Measurements from ENCODE around the gene MEX3A. TPM values are rescaled to one million over a fixed set of nuclear protein-coding genes. Genes with fewer than 3 reads are reported as not detected.

The MEX3A gene
- total RNA-seq, 1 experiment from 2014 or later = 79.1 TPM

GRCh38 chr1:156033011-156033410 lies 49.3 kb downstream of the MEX3A start:
- Mint-ChIP-seq H3K27ac (no peak overlapping the region), H3K9me3 (no peaks in the 10 kb centered on the region), H3K4me1 (no peaks in the 10 kb centered on the region), H3K36me3 (peaks cover 7% of the 10 kb centered on the region), H3K27me3 (ENCODE audit: low read depth) (no peaks in the 10 kb centered on the region), H3K4me3 (no peak overlapping the region)
- TF ChIP-seq IRF1 (CRISPR knock-in tag; IDR thresholded peaks at IDR 0.05) (no peak), FOXJ3 (CRISPR knock-in tag; IDR thresholded peaks at IDR 0.05; ENCODE audit: borderline replicate concordance) (no peak)
- ATAC-seq (no peak), DNase-seq (ENCODE audit: low spot score) (no peak)
- ChIA-PET CTCF (interaction anchor here (0.6 to 5.2 kb wide), 4 partner anchors 10 to 184 kb away, joined by 3 to 36 read pairs (median 3); no protein-coding TSS in a partner anchor), POLR2A (interaction anchor here (0.7 to 1.1 kb wide), 2 partner anchors 28 to 51 kb away, joined by 4 read pairs; partner anchors contain the start of gene RAB25)

- POLR2A ChIA-PET = interaction anchor here (1.7 kb wide), 1 partner anchor 14 kb away, joined by 4 read pairs; no protein-coding TSS in a partner anchor
- H3K4me1 Mint-ChIP-seq = peaks cover 5% of the 10 kb centered on the region
- CTCF ChIA-PET = interaction anchor here (1.0 to 1.5 kb wide), 21 partner anchors 11 to 123 kb away, joined by 3 to 74 read pairs (median 6); partner anchors contain the start of genes KHDC4 and RAB25
- H3K9me3 Mint-ChIP-seq = no peaks in the 10 kb centered on the region
- no peak overlapping the region for H3K27ac Mint-ChIP-seq
- TF ChIP-seq NFE2L1 (CRISPR knock-in tag; IDR thresholded peaks at IDR 0.05) (no peak), FOXK1 (CRISPR knock-in tag; IDR thresholded peaks at IDR 0.05) (no peak), MXD4 (CRISPR knock-in tag; IDR thresholded peaks at IDR 0.05; ENCODE audit: borderline replicate concordance) (no peak), E2F5 (CRISPR knock-in tag; IDR thresholded peaks at IDR 0.05) (no peak), ZNF138 (CRISPR knock-in tag; conservative IDR thresholded peaks at IDR 0.05) (no peak), ZNF671 (CRISPR knock-in tag; IDR thresholded peaks at IDR 0.05) (no peak), SMAD3 (CRISPR knock-in tag; IDR thresholded peaks at IDR 0.05; ENCODE audit: borderline replicate concordance) (no peak)
- no peak overlapping the region for H3K4me3 Mint-ChIP-seq
- H3K27me3 Mint-ChIP-seq (ENCODE audit: low read depth) = peaks cover 28% of the 10 kb centered on the region
- DNase-seq (ENCODE audit: low spot score) (no peak), ATAC-seq (no peak)
- no peaks in the 10 kb centered on the region for H3K36me3 Mint-ChIP-seq
Measured at GRCh38 chr1:156026588-156026987, 55.7 kb downstream of the MEX3A start.

GRCh38 chr1:156025876-156026275 lies 56.4 kb downstream of the MEX3A start:
- no peak overlapping the region for H3K4me3 Mint-ChIP-seq

GRCh38 chr1:156024801-156025200 lies 57.5 kb downstream of the MEX3A start:
- POLR2A ChIA-PET = interaction anchor here (1.7 kb wide), 1 partner anchor 16 kb away, joined by 4 read pairs; no protein-coding TSS in a partner anchor
- CTCF ChIA-PET = interaction anchor here (0.5 to 1.9 kb wide), 8 partner anchors 42 to 1028 kb away, joined by 3 to 11 read pairs (median 6); partner anchors contain the start of genes ARHGEF2 and PMF1
- no peak for TF ChIP-seq CREB1 (CRISPR knock-in tag; IDR thresholded peaks at IDR 0.05)
- TF ChIP-seq E2F4 (CRISPR knock-in tag; IDR thresholded peaks at IDR 0.05; ENCODE audit: borderline replicate concordance, low read depth) = no peak
- TF ChIP-seq ERG (CRISPR knock-in tag; IDR thresholded peaks at IDR 0.05) = no peak
- TF ChIP-seq E2F1 (CRISPR knock-in tag; IDR thresholded peaks at IDR 0.05) = no peak
- TF ChIP-seq TCF7 (CRISPR knock-in tag; IDR thresholded peaks at IDR 0.05; ENCODE audit: low read depth) = no peak
- TF ChIP-seq ZNF396 (CRISPR knock-in tag; IDR thresholded peaks at IDR 0.05; ENCODE audit: borderline replicate concordance) = no peak
- no peak for TF ChIP-seq OVOL2 (CRISPR knock-in tag; IDR thresholded peaks at IDR 0.05; ENCODE audit: borderline replicate concordance)

More at GRCh38 chr1:156025876-156026275, 56.4 kb downstream of the MEX3A start:
- H3K36me3 Mint-ChIP-seq = no peaks in the 10 kb centered on the region
- H3K4me1 Mint-ChIP-seq = peaks cover 5% of the 10 kb centered on the region
- ATAC-seq (peak; percentile 99), DNase-seq (ENCODE audit: low spot score) (peak; percentile 72)
- ChIA-PET POLR2A (interaction anchor here (1.7 kb wide), 1 partner anchor 15 kb away, joined by 4 read pairs; no protein-coding TSS in a partner anchor), CTCF (interaction anchor here (0.6 to 1.9 kb wide), 41 partner anchors 10 to 199 kb away, joined by 3 to 74 read pairs (median 5); partner anchors contain the start of genes ARHGEF2, KHDC4, MEX3A and PMF1)
- TF ChIP-seq HMGXB4 (CRISPR knock-in tag; IDR thresholded peaks at IDR 0.05) (peak; percentile 37; the same call in 1 of the 2 replicates), ZNF232 (CRISPR knock-in tag; IDR thresholded peaks at IDR 0.05) (no peak), GRHL2 (CRISPR knock-in tag; IDR thresholded peaks at IDR 0.05; ENCODE audit: insufficient replicate concordance, severe bottlenecking) (no peak), ZNF121 (CRISPR knock-in tag; IDR thresholded peaks at IDR 0.05) (peak; percentile 20; the same call in 1 of the 2 replicates)
- peaks cover 28% of the 10 kb centered on the region for H3K27me3 Mint-ChIP-seq (ENCODE audit: low read depth)
- H3K9me3 Mint-ChIP-seq = no peaks in the 10 kb centered on the region
- no peak overlapping the region for H3K27ac Mint-ChIP-seq

More at GRCh38 chr1:156024801-156025200, 57.5 kb downstream of the MEX3A start:
- Mint-ChIP-seq H3K4me3 (no peak overlapping the region), H3K36me3 (peaks cover 7% of the 10 kb centered on the region; the same call in 1 of the 2 replicates), H3K27me3 (ENCODE audit: low read depth) (peaks cover 28% of the 10 kb centered on the region), H3K27ac (no peak overlapping the region), H3K9me3 (no peaks in the 10 kb centered on the region), H3K4me1 (peaks cover 10% of the 10 kb centered on the region)
- ATAC-seq (no peak), DNase-seq (ENCODE audit: low spot score) (no peak)

Data from WTC11 (cell line).